NCI-H1048 (cell line): ENCODE data around the gene JARID2.

Experiments
- DNase-seq: peaks from one replicate; lab custom pipeline; 2025; lab: John Stamatoyannopoulos, UW

The JARID2 gene

GRCh38 chr6:15493437-15494168, 247.7 kb downstream of the JARID2 start:
- no peak for DNase-seq

DNA sequence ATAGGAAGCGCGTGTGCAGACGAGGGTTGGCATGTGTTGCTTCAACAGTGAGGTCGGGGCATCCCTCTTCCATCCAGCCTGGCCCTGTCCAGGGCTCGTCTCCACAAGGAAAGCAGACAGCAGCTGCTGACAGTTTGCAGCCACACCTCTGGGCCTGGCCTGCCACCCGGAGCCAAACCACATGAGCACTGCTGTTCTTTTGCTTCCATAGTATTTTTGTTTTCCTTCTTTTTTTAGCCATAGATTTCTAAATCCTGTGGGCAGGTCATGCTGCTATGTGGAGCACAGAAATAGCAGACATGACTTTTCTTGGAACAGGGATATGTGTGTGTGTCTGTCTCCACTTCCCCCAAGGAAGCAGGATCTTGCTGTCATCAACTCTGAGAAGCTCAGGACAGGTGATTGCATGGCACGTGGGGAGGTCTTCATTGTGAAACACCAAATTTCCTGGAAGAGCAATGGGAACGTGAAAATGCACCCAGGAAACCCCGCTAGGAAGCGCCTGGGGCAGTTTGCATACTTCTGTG, 249.6 kb downstream of the JARID2 start:
- no peak for DNase-seq

- DNase-seq, result no peak
These were observed 250.7 kb downstream of the JARID2 start for GRCh38 chr6:15496345-15497131.

- no peak for DNase-seq
These were observed 252.8 kb downstream of the JARID2 start for GRCh38 chr6:15498640-15499039.

DNA sequence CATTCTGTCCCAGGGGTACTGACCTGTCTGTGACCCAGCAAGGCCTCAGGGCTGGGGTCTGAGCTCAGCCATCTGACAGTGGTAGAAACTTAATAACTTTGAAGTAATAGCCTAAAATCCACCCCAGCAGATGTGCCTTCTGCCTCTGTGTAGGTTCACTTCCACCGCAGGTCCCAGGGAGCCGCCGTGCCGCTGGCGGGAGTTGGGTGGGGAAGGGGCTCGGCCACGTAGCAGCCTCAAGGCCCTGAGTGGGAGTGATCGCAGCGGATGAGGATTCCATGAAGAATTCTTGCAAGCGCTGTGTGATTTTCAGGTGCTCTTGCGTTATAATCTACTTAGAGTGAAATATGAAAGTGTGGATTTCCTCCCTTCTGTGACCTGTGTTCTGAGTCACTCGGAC, 253.3 kb downstream of the JARID2 start:
- no peak for DNase-seq

GRCh38 chr6:15499591-15499990, 253.7 kb downstream of the JARID2 start:
- no peak for DNase-seq

- no peak for DNase-seq
These were observed 254.3 kb downstream of the JARID2 start for GRCh38 chr6:15500078-15500740.

GRCh38 chr6:15500901-15501825, 255.3 kb downstream of the JARID2 start:
- no peak for DNase-seq

GRCh38 chr6:15501826-15502445, 256.1 kb downstream of the JARID2 start:
- DNase-seq, result no peak

DNA sequence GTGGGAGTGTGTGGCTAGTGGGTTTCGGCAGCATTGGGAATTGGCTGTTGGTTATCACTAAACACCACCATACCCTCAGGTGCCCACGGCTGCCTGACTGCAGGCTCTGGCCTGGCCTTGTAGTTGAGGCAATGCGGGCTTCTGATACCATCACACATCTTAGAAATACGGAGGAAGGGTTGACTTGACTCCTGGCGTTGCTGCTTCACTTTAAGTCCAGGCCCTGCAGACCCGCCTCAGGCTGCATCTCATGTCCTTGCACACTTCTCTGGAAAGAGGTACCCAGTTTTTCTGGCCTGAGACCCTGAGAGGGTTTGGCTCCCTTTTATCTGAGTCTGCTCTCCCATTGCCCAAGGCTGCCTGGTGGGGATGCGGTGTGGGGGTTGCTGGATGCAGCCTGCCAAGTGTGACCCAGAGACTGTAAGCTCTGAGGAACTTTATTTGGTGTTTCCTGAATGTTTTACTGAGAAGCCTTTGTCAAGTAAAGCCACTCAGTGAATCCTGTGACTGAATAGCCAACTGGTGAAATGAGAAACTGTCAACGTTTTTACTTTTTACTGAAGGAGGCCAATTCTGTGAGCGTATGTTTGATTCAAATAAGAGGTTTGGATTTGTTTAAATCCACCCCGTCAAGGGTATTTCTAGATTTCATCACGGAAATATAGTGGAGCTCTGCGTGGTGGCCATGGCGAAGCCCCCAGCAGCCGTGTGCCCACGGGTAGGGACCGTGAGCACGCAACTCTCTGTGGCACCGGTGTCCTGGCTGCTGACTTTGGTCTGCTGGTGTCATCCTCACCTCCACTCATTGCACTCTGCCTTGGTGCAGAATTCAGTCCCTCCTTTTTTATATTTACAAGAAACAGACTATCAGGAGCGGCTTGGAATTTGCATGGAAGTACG, 256.8 kb downstream of the JARID2 start:
- DNase-seq, result no peak

- DNase-seq, result no peak
These were observed 257.4 kb downstream of the JARID2 start for GRCh38 chr6:15503346-15503680.

DNA sequence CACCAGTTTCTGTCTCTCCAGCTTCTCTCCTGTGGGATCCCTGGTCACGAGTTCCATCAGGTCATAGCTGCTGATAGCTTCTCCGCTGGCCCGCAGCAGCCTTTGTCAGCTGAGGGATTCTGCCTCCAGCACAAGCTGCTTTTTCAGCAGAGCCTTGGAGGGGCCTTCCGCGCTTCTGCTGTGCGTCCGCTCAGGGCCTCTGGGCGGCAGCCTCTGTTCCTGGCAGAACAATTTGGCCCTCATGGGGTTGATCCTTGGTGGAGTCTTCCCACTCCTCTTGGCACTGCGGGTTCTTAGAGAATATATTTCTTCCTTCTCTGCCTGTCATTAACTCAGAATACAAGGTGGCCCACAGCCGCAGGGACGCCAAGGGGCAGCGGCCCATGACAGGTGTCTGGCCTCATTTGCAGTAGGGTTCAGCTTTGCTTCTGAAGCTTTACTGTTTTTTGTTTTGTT, 258.2 kb downstream of the JARID2 start:
- DNase-seq, result no peak

- peak; percentile 61 for DNase-seq
These were observed 258.9 kb downstream of the JARID2 start for GRCh38 chr6:15504581-15505350.

DNA sequence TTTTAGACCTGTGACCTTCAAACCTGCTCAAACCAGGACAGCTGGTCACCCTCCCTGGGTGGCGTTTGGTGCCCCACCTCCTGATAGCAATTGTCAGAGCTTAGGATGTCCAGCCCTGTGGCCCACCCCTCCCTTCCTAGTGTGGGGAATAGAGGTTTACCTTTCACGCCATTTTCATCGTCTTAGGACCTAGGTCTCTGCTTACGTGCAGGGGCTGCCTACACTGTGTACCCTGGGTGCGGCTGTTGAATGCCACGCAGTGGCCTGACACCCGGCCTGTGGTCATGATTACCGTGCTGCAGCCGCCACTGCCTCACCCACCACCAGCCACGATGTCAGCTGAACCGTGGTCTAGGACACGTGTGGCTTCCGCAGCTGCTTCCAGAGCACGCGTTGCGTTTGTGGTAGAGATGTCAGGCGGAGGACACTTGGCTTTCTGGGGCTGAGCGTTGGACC, 259.6 kb downstream of the JARID2 start:
- no peak for DNase-seq

DNA sequence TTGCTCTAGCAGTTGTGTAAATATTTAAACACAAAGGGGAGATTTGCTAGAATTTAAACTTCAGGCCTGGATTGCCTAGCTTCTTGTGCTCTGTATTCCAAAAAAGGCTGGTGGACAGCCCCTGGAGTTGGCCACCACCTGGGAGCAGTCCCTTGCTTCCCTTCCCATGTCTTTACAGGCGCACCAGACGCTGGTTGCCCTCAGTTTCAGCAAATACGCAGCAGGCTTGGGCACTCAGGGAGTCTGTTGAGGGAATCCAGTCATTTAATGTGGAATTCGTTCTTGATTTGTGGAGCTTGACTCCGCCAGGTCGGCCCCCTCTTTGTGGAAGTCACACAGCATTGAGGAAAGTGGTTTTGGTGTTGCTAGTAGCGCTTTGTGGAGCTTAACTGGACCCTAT, 260.2 kb downstream of the JARID2 start:
- no peak for DNase-seq

DNA sequence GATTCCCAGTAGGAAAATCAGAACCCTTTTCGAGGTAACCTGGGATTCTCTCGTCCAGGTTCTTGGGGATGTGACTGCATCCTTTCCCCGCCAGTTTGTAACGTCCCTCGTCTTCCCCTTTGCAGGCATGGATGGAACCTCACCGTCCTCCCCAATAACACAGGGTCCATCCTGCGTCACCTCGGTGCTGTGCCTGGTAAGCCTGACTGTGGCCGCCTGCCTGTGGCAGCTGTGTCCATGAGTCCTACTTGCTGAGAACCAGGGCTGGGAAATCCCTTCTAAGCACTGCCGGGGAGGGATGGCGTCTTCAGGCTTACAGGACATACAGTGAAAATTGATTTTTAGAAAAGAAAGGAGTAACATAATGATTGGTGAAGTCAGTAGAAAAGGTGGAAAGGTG, 261.4 kb downstream of the JARID2 start:
- DNase-seq, result no peak

DNA sequence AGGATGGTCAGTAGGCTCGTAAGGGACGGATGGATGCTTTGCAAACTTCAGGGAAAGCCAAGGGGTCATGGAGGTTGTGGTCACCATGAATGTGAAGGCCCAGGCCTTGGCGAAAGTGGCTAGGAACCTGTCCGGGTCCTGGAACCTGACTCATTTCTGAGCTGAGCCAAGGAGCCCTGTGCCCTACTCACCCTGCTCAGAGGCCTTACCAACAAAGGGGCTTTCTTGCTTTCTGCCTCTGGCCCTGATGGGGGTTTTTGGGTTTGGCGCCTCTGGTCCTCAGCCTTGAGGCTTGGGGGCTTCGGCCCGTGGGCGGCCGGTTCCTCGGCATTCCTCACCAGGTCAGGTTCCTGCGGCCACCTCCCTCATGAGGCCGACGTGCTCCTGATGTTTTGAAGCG, 261.9 kb downstream of the JARID2 start:
- DNase-seq, result no peak

DNA sequence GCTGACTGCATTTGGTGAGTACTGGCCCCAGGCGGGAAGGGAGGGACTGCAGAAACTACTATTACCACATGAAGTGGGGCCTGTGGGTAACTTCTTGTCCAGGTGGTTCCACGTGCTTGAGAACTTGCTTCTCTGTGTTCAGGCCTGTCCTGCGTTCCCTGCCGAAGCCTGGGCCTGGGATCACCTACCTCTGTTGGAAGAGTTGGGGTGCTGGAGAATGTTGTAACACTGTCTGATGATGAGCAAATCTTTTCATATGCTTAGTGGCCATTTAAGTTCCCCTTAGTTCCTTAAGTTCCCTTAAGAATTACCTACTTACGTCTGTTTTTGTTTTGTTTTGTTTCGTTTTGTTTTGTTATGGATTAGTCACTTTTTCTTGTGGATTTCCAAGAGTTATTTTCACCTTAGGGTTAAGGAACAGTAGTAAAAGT, 262.6 kb downstream of the JARID2 start:
- DNase-seq, result no peak

DNA sequence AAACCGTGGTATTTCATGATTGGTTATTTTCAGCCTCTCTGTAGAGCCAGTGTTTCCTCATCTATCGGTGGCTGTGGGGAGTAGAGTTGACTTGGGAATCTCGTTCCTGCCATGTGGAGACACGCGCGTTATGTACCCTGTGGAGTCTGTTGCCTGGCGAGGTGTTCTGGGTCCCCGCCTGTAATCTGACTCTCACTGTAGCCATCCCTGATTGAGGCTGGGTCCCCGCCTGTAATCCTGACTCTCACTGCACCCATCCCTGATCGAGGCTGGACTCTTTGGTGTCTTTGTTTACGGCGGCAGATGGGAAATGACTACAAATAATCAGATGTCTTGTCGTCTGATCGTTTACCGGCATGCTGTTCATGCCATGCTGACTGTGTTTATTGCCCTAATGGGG, 263.1 kb downstream of the JARID2 start:
- no peak for DNase-seq
